Skeletal muscle satellite cell (primary cell): ENCODE data around the gene DYRK2.

Experiments
- H3K27me3 ChIP-seq: 2 replicates; pipeline ENCODE4 v1.7.0; 2013; ENCODE audit warnings: low read length; ENCODE audit not compliant: control insufficient read depth, insufficient read depth
- H3K36me3 ChIP-seq: 2 replicates; pipeline ENCODE4 v1.7.0; 2013; ENCODE audit warnings: mild to moderate bottlenecking, control low read depth, low read length; ENCODE audit not compliant: insufficient read depth
- H3K4me1 ChIP-seq: 2 replicates; pipeline ENCODE4 v1.7.0; 2013; ENCODE audit warnings: low read length; ENCODE audit not compliant: control insufficient read depth, insufficient read depth
- H3K4me2 ChIP-seq: 2 replicates; pipeline ENCODE4 v1.7.0; 2013; ENCODE audit warnings: mild to moderate bottlenecking, low read length
- H3K4me3 ChIP-seq: 2 replicates; pipeline ENCODE4 v1.7.0; 2013; ENCODE audit warnings: low read length
- H3K9ac ChIP-seq: 2 replicates; pipeline ENCODE4 v1.7.0; 2013; ENCODE audit warnings: mild to moderate bottlenecking, low read depth, low read length, moderate library complexity
- H3K9me3 ChIP-seq: replicated peaks from 2 replicates; pipeline ENCODE4 v1.7.0; 2013; ENCODE audit warnings: mild to moderate bottlenecking, control low read depth, low read length

The DYRK2 gene

DNA sequence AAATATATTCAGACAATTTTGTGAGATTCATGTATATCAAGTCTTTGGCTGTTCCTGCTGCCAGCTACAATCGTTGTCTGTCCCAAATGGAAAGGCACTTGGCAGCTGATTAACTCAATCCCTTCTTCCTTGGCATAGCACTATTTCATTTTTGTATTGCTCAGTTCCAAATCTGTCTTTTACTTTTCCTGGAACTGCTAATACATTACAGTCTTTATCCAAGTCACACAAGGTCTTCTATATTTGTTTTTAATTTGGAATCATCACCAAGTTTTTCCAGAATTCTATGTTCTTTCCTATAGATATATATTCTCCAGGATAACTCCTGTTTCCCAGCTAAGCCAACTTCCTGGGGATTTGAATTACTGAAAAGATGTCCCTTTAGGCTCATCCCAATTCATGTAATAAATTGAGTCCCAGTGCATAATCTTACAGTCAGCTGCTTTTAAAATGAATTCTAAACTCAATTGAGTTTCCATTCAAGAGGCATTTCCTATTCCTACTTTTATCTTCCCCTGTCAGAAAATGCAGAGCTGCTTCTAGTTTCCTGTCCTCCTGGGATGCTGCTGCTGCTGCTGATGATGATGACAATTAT lies 45.9 kb downstream of the DYRK2 start:
- no peak overlapping the region for H3K4me3 ChIP-seq
- H3K9me3 ChIP-seq: no peaks in the 10 kb centered on the region
- H3K36me3 ChIP-seq: no peaks in the 10 kb centered on the region
- no peak overlapping the region for H3K4me2 ChIP-seq
- no peak overlapping the region for H3K9ac ChIP-seq
- no peaks in the 10 kb centered on the region for H3K27me3 ChIP-seq
- H3K4me1 ChIP-seq: peaks cover 17% of the 10 kb centered on the region

DNA sequence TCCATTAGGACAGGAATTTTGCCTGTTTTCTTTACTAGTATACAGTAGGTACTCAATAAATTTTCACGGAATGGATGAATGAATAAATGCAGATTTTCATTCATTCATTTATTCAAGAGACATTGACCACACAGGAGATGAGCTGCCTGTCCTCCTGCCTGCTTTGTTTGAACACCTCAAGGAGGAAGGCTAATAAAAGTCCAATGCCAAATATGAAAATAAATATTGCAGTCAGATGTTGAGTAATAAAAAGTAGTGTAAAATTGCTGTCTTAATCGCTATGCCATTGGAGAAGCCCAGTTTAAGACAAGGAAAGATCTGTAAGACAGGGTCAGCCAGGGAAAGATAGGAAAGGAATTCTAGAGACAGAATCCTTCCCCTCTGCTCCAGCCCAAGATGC lies 47.4 kb downstream of the DYRK2 start:
- H3K27me3 ChIP-seq: no peaks in the 10 kb centered on the region
- peaks cover 21% of the 10 kb centered on the region for H3K4me1 ChIP-seq
- no peak overlapping the region for H3K4me3 ChIP-seq

DNA sequence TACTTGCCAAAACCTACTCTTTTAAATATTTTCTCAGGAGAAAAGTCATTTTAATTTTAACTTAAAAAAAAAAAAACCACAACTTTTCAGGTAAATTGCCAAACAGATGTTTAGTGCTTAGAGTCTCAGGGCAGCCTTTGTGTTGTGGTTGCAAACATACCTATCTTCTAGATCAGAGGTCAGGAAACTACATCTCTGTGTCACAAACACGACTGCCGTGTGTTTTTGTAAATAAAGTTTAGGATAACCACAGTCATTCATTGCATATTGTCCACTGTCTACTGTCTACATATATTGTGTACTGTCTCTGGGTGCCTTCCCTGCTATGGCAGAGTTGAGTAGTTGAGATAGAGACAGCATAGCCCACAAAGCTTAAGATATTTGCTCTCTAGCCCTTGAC lies 48.9 kb downstream of the DYRK2 start:
- Histone ChIP-seq H3K4me2 (no peak overlapping the region), H3K9me3 (no peaks in the 10 kb centered on the region), H3K4me3 (no peak overlapping the region), H3K27me3 (no peaks in the 10 kb centered on the region), H3K4me1 (peaks cover 27% of the 10 kb centered on the region), H3K9ac (no peak overlapping the region), H3K36me3 (no peaks in the 10 kb centered on the region)

More for the DNA sequence above, 47.4 kb downstream of the DYRK2 start:
- H3K4me2 ChIP-seq: no peak overlapping the region
- H3K9me3 ChIP-seq: no peaks in the 10 kb centered on the region
- no peaks in the 10 kb centered on the region for H3K36me3 ChIP-seq
- H3K9ac ChIP-seq: no peak overlapping the region

DNA sequence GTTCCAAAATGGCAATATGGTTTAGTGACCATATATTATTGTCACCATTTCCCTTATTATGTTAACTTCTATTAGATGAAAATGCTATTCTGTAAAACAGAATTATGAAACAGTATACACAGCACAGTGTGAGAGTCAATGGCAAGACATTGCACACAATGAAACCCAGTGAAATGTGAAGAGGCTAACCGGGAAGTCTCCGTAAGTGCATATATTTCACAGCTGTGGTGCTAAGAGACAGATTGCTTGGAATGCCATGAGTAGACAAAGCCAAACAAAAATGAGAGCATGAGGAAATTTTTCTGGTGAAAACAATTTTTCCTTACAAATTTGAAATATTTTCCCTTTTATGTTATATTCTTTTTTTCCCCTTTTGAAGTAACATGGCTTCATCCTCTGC lies 49.4 kb downstream of the DYRK2 start:
- H3K27me3 ChIP-seq: no peaks in the 10 kb centered on the region
- no peaks in the 10 kb centered on the region for H3K36me3 ChIP-seq
- peak overlapping the region; percentile 64 for H3K9ac ChIP-seq
- H3K4me1 ChIP-seq: peaks cover 27% of the 10 kb centered on the region
- no peaks in the 10 kb centered on the region for H3K9me3 ChIP-seq
- no peak overlapping the region for H3K4me3 ChIP-seq
- peak overlapping the region; percentile 78 for H3K4me2 ChIP-seq

DNA sequence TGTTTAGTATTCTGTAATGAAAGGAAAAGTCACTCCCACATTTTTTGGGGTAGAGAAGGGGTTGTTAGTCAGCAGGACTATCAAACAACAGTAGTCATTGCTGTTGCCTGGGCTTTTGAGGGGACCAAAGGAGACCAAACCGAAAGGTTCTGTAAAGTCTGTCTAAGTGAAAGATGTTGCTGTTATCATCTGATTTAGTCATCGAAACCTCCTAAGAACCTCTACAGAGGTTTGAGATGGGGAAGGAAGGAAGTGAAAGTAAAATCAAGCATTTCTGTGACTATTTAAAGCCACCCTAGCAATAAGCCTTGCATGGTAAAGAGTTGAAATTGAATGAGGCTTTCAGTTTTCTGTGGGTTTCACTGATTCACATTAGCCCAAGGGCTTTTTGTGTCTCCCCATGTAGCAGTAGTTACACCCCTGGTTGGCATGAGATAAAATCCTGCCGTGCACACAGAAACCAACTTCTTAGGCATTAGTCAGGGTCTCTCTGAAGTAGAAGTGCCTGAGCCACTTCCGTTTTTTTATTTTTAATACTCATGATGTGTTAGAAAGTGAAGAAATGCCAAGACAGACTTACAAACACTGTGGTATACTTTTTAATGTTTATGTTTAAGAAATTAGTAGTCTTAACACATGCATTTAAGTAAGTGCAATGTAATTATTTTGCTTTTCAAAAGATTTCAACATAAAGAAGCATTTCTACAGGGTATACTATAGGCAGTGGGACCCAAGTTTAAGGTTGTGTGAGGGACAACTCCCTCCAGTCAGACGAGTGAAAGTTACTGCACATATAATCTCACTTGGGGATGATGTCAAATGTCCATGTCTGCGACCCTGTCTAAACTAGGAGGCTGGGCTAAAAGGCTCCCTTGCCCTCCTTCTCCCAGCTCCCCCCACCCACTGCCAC lies 50.4 kb downstream of the DYRK2 start:
- H3K27me3 ChIP-seq: no peaks in the 10 kb centered on the region
- H3K36me3 ChIP-seq: no peaks in the 10 kb centered on the region
- no peaks in the 10 kb centered on the region for H3K9me3 ChIP-seq
- H3K4me1 ChIP-seq: peaks cover 27% of the 10 kb centered on the region
- peak overlapping the region; percentile 64 for H3K9ac ChIP-seq
- H3K4me2 ChIP-seq: peak overlapping the region; percentile 78
- H3K4me3 ChIP-seq: peak overlapping the region; percentile 57

DNA sequence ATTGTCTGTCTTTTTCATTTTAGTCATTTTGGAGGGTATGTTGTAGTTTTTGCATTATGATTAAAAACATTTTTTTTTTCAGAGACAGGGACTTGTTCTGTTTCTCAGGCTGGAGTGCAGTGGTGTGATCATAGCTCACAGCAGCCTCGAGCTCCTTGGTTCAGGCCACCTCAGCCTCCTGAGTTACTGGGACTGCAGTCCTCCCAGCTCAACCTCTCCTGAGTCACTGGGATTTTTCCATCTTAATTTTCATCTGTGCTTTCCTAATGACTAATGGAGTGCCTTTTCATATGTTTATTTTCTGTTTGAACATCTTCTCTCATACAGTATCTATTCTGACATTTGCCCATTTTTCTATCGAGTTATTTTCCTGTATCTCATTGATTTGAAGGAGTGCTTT lies 52.6 kb downstream of the DYRK2 start:
- Histone ChIP-seq H3K4me1 (peaks cover 40% of the 10 kb centered on the region), H3K9ac (no peak overlapping the region), H3K36me3 (no peaks in the 10 kb centered on the region), H3K4me2 (no peak overlapping the region), H3K9me3 (no peaks in the 10 kb centered on the region), H3K27me3 (no peaks in the 10 kb centered on the region), H3K4me3 (no peak overlapping the region)

DNA sequence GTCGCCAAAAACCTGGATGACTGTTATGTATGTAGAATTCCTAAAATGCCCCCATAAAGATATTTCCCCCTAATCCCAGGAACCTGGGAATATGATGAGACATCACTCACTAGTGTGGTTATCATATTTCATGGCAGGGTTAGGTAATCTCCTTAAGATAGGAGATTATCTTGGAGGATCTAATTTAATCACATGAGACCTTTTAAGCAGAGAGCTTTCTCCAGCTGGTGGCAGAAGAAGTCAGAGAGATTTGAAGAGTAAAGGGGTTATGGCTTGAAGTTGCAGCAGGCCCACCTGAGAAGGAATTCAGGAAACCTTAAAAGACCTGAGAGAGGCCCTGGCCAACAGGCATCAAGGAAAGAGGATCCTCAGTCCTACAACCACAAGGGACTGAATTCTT lies 53.6 kb downstream of the DYRK2 start:
- Histone ChIP-seq H3K27me3 (no peaks in the 10 kb centered on the region), H3K4me1 (peaks cover 50% of the 10 kb centered on the region), H3K9me3 (no peaks in the 10 kb centered on the region), H3K4me2 (no peak overlapping the region), H3K36me3 (no peaks in the 10 kb centered on the region), H3K9ac (no peak overlapping the region), H3K4me3 (no peak overlapping the region)

DNA sequence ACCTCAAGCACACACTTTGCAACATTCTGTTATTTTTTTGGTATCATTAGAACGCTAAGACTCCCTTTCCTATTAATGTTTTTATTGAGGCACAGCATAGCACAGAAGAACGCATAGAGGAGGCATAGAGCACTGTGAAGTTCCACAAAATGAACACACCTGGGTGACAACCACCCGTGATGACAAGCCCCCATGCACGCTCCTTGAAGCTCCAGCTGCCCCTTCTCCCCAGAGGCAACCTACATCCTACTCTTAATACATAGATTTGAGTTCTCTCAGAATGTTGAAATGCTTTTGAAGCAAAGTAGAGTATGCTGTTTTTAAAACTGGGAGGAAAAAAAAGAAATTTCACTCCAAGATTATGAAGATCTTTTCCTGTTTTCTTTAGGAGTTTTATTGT lies 55.5 kb downstream of the DYRK2 start:
- H3K4me3 ChIP-seq: no peak overlapping the region
- no peaks in the 10 kb centered on the region for H3K36me3 ChIP-seq
- H3K27me3 ChIP-seq: no peaks in the 10 kb centered on the region
- peaks cover 36% of the 10 kb centered on the region for H3K4me1 ChIP-seq
- H3K4me2 ChIP-seq: no peak overlapping the region
- no peaks in the 10 kb centered on the region for H3K9me3 ChIP-seq
- no peak overlapping the region for H3K9ac ChIP-seq

DNA sequence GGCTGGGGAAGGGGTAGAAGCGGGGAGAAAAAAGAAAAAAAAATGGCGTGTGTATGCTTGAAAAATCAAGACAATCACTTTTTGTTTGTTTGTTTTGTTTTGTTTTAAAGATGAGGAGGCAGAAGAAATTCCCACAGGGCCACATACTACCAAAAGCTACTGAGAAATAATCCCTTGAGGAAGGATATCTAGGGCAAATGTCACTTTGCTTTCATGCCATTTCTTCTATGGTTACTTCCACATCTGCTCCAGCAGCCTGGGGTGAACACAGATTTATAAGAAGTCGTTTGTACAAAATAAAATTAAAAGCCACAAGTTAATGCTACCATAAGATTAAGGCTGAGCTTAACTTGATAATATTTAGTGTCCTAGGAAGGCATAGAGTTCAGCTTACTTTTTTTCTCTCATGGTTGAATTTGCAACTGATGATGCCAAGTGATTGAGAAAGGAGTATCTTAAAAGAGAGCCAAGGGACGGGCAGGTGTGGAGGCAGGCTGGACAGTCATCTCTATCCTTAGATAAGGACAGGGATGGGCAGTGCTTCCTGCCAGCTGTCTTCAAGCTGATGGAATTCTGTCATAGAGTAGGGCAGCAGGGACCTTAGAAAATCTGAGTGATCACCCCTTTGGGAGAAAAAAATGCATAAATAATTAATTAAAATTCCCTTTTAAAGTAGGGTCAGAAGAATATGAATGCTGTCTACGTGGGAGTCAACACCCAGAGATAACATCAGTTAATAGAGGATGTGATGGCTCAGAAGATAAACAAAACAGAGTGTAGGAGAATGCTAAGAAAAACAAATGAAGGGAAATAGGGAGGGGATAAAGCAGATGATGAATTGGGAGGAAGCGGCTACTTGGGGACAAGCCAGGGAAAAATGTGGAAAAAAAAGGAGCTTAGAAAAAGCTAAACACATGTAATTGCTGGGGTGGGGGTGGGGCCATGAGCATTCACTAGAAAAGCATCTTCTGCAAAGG lies 57.1 kb downstream of the DYRK2 start:
- H3K4me3 ChIP-seq: peak overlapping the region; percentile 26
- H3K9me3 ChIP-seq: no peaks in the 10 kb centered on the region
- H3K9ac ChIP-seq: peak overlapping the region; percentile 42
- peaks cover 38% of the 10 kb centered on the region for H3K4me1 ChIP-seq
- peak overlapping the region; percentile 66 for H3K4me2 ChIP-seq
- no peaks in the 10 kb centered on the region for H3K27me3 ChIP-seq
- H3K36me3 ChIP-seq: no peaks in the 10 kb centered on the region

DNA sequence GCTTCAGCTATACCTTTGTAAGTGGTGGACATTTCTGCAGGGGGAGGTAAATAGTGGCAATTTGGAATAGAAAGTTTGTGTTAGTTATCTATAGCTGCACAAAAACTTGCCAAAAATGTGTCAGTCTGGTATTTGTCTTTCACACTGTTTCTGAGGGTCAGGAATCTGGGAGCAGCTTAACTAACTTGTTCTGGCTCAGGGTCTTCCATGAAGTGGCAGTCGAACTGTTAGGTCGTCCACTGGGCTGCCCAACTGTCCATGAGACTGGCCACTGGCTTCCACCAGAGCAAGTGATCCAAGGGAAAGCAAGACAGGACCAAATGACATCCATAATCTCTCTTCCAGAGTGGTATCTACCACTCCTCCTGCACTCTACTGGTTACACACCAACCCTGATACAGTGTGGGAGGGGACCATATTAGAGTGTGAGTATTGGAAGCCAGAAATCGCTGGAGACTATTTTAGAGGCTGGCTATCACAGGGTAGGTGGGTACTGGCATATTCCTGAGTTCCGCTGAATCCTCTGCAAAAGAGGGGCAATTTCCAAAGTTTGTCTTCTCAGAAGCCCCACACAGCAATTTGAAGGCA lies 60.9 kb downstream of the DYRK2 start:
- Histone ChIP-seq H3K27me3 (no peaks in the 10 kb centered on the region), H3K4me3 (no peak overlapping the region), H3K9ac (no peak overlapping the region), H3K4me1 (peaks cover 34% of the 10 kb centered on the region), H3K36me3 (no peaks in the 10 kb centered on the region), H3K4me2 (no peak overlapping the region), H3K9me3 (no peaks in the 10 kb centered on the region)

DNA sequence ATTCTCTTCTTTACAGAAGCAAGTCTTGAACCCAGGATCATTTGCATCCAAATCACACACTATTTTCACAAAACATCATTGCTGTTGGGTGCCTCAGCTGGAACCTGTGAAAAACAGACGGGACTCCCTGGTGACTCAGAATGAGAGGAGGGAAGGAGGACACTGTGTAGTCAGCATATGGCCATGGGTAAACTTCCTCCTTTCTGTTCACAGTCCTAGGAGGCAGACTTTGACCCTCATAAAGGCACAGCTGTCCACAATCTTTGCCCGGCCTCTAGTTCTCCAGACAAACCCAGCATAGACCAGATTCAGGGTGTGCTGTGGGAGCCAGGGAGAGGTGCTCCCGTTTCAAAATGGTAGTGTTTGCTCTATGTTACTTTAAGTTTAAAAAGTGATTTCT lies 62.0 kb downstream of the DYRK2 start:
- H3K36me3 ChIP-seq: no peaks in the 10 kb centered on the region
- no peaks in the 10 kb centered on the region for H3K27me3 ChIP-seq
- no peaks in the 10 kb centered on the region for H3K9me3 ChIP-seq
- H3K9ac ChIP-seq: no peak overlapping the region
- peaks cover 26% of the 10 kb centered on the region for H3K4me1 ChIP-seq
- H3K4me2 ChIP-seq: no peak overlapping the region
- H3K4me3 ChIP-seq: no peak overlapping the region
